Smooth muscle cell (in vitro differentiated cells): ENCODE measurements around the gene ADA. TPM values are rescaled to one million over a fixed set of nuclear protein-coding genes. Genes with fewer than 3 reads are reported as not detected.

Source experiments
- DNase-seq: peaks from one replicate; lab custom pipeline; 2025; ENCODE audit not compliant: unreplicated experiment; lab: John Stamatoyannopoulos, UW
- H2AFZ ChIP-seq: fragments of 200-600 bp; sonication (generic); 2 replicates; pipeline ENCODE4 v1.6.0; 2016; ENCODE audit warnings: antibody characterized with exemption, low read depth, mild to moderate bottlenecking
- H3F3A ChIP-seq: fragments of 200-600 bp; sonication (generic); 2 replicates; pipeline ENCODE4 v1.6.0; 2017; ENCODE audit warnings: antibody characterized with exemption, low read depth
- H3K27ac ChIP-seq: fragments of 200-600 bp; sonication (generic); 2 replicates; pipeline ENCODE4 v1.5.1; 2016; ENCODE audit warnings: low read depth, mild to moderate bottlenecking
- H3K27me3 ChIP-seq: fragments of 200-600 bp; sonication (generic); 2 replicates; pipeline ENCODE4 v1.6.1; 2016; ENCODE audit warnings: low read depth, mild to moderate bottlenecking
- H3K36me3 ChIP-seq: fragments of 200-600 bp; sonication (generic); 2 replicates; pipeline ENCODE4 v1.5.1; 2016; ENCODE audit warnings: low read depth
- H3K4me1 ChIP-seq: fragments of 200-600 bp; sonication (generic); 2 replicates; pipeline ENCODE4 v1.5.1; 2016; ENCODE audit warnings: low read depth
- H3K4me2 ChIP-seq: fragments of 200-600 bp; sonication (generic); 2 replicates; pipeline ENCODE4 v1.6.0; 2016; ENCODE audit warnings: mild to moderate bottlenecking
- H3K4me3 ChIP-seq: fragments of 200-600 bp; sonication (generic); 2 replicates; pipeline ENCODE4 v1.5.1; 2016; ENCODE audit warnings: mild to moderate bottlenecking
- H3K79me2 ChIP-seq: fragments of 200-600 bp; sonication (generic); 2 replicates; pipeline ENCODE4 v1.6.0; 2016; ENCODE audit warnings: low read depth, mild to moderate bottlenecking
- H3K9ac ChIP-seq: fragments of 200-600 bp; sonication (generic); 2 replicates; pipeline ENCODE4 v1.6.0; 2016; ENCODE audit warnings: low read depth
- H3K9me3 ChIP-seq: fragments of 200-600 bp; sonication (generic); replicated peaks from 2 replicates; pipeline ENCODE4 v1.5.1; 2016; ENCODE audit warnings: low read depth
- H4K20me1 ChIP-seq: fragments of 200-600 bp; sonication (generic); 2 replicates; pipeline ENCODE4 v1.6.0; 2016; ENCODE audit warnings: low read depth
- CTCF ChIP-seq: fragments of 200-600 bp; sonication (generic); IDR thresholded peaks from 2 replicates; pipeline ENCODE4 v1.5.1; 2017; ENCODE audit warnings: borderline replicate concordance, mild to moderate bottlenecking, antibody characterized with exemption; ENCODE audit not compliant: insufficient read depth, poor library complexity, severe bottlenecking
- WGBS: methylation state at CpG from one replicate; pipeline ENCODE4 v1.1.7; 2016; ENCODE audit warnings: low lambda C conversion rate; 5-methylcytosine and 5-hydroxymethylcytosine counted together
- polyA plus RNA-seq: library from polyadenylated mRNA; unstranded; fragments of >200 nt; fragmentation: Nextera tagmentation; extraction: Ambion mirVana; gene quantifications from 2 replicates; pipeline ENCODE4 v1.2.1, GENCODE V29; 2016
- total RNA-seq: library from RNA; depleted of rRNA; stranded (reverse); fragments of >200 nt; gene quantifications from 2 replicates; pipeline ENCODE4 v1.2.3, GENCODE V29; 2014

The ADA gene
- total and polyA plus RNA-seq, 2 experiments from 2014 or later = 28.4 to 35.2 TPM

- Histone ChIP-seq H3K4me1 (no peaks in the 10 kb centered on the region), H3K4me2 (no peak overlapping the region), H3F3A (peaks cover 7% of the 10 kb centered on the region), H3K9me3 (no peaks in the 10 kb centered on the region), H3K27me3 (no peaks in the 10 kb centered on the region), H4K20me1 (no peaks in the 10 kb centered on the region), H3K27ac (no peak overlapping the region), H3K9ac (no peak overlapping the region), H3K79me2 (peaks cover 13% of the 10 kb centered on the region), H3K36me3 (no peaks in the 10 kb centered on the region), H2AFZ (no peak overlapping the region), H3K4me3 (no peak overlapping the region)
- DNase-seq = no peak
- WGBS = 95% methylated on average over 12 of the region's 14 CpGs
- TF ChIP-seq CTCF = no peak
Measured at GRCh38 chr20:44615876-44616603, 35.5 kb downstream of the ADA start.

- no peaks in the 10 kb centered on the region for H3K36me3 ChIP-seq
- no peaks in the 10 kb centered on the region for H3K27me3 ChIP-seq
- 86% methylated on average over 10 of the region's 10 CpGs for WGBS
- peaks cover 7% of the 10 kb centered on the region for H3F3A ChIP-seq
- no peak for TF ChIP-seq CTCF
- peaks cover 19% of the 10 kb centered on the region for H3K79me2 ChIP-seq
- no peaks in the 10 kb centered on the region for H3K9me3 ChIP-seq
- no peak overlapping the region for H3K9ac ChIP-seq
- H3K4me3 ChIP-seq = no peak overlapping the region
- H3K27ac ChIP-seq = no peak overlapping the region
- no peaks in the 10 kb centered on the region for H4K20me1 ChIP-seq
- no peaks in the 10 kb centered on the region for H3K4me1 ChIP-seq
- no peak overlapping the region for H2AFZ ChIP-seq
- no peak for DNase-seq
- H3K4me2 ChIP-seq = no peak overlapping the region
Measured at GRCh38 chr20:44615169-44615791, 36.2 kb downstream of the ADA start.

GRCh38 chr20:44614525-44614924 is 37.0 kb downstream of the ADA start:
- no peak overlapping the region for H3K9ac ChIP-seq
- no peaks in the 10 kb centered on the region for H3K36me3 ChIP-seq
- peaks cover 3% of the 10 kb centered on the region for H3K4me1 ChIP-seq
- H3K4me2 ChIP-seq = no peak overlapping the region
- H3F3A ChIP-seq = peaks cover 6% of the 10 kb centered on the region
- H3K79me2 ChIP-seq = peaks cover 19% of the 10 kb centered on the region
- DNase-seq = no peak
- no peak overlapping the region for H3K27ac ChIP-seq
- WGBS = 97% methylated on average over 14 of the region's 14 CpGs
- H4K20me1 ChIP-seq = no peaks in the 10 kb centered on the region
- no peak for TF ChIP-seq CTCF
- no peaks in the 10 kb centered on the region for H3K27me3 ChIP-seq
- no peaks in the 10 kb centered on the region for H3K9me3 ChIP-seq
- H2AFZ ChIP-seq = no peak overlapping the region
- H3K4me3 ChIP-seq = no peak overlapping the region
